ENCODE data around the gene GDF10. TPM values are rescaled to one million over a fixed set of nuclear protein-coding genes. Genes with fewer than 3 reads are reported as not detected.

Gene GDF10, protein sequence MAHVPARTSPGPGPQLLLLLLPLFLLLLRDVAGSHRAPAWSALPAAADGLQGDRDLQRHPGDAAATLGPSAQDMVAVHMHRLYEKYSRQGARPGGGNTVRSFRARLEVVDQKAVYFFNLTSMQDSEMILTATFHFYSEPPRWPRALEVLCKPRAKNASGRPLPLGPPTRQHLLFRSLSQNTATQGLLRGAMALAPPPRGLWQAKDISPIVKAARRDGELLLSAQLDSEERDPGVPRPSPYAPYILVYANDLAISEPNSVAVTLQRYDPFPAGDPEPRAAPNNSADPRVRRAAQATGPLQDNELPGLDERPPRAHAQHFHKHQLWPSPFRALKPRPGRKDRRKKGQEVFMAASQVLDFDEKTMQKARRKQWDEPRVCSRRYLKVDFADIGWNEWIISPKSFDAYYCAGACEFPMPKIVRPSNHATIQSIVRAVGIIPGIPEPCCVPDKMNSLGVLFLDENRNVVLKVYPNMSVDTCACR
- 0.74 TPM for total RNA-seq (ENCODE audit: unreplicated experiment)
- long read RNA-seq, partial matches to known transcripts: 1 of 2 reads
- long read RNA-seq, other reads (novel, unspliced or antisense): 0 of 2 reads

DNA sequence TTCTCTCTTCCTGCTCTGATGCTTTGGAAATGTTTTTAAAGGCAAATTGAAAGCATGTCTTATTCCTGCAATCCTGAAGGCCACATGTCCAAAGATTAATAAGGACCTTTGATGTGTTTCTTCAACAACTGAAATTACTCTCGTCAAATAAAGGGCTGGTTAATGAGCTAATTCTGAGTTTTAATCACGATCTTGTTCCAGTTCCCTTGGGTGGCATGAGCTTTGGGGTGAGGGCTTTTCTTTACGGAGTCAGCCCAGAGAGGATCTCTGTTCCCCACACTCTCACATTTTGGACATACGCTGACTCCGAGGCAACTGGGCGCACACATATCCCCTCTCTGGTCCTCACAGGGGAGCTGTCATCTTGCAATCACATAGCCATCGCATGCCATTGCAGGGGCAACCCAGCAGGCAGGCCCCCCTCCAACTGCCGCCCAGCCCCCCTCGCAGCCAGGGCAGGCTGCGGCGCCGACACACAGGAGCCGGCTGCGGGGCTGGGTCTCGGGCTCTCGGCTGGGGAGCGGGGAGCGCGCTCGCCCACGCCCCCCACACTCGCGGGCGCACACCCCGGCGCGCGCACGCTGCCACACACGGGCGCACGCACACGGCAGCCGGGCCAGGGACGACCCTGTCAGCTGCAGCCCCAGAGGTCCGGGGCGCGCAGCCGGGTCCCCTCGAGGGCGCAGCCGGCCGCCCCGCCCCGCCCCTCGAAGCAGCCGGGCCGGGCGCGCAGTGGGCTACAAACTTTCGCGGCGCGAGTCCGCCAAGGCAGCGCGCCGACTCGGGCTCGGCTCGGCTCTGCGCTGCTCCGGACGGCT lies at the start of gene GDF10:
Gene GDF10, plus strand, starts transcription at position 587 of the 818 bp plus-strand sequence. CDS start 455 bp downstream, outside the sequence.
- H3K27me3 Mint-ChIP-seq (ENCODE audit: unreplicated experiment): peaks cover 10% of the 10 kb centered on the region
- H3K27ac Mint-ChIP-seq (ENCODE audit: unreplicated experiment): no peak within 1 kb of the TSS
- TF ChIP-seq, protein P1, sequence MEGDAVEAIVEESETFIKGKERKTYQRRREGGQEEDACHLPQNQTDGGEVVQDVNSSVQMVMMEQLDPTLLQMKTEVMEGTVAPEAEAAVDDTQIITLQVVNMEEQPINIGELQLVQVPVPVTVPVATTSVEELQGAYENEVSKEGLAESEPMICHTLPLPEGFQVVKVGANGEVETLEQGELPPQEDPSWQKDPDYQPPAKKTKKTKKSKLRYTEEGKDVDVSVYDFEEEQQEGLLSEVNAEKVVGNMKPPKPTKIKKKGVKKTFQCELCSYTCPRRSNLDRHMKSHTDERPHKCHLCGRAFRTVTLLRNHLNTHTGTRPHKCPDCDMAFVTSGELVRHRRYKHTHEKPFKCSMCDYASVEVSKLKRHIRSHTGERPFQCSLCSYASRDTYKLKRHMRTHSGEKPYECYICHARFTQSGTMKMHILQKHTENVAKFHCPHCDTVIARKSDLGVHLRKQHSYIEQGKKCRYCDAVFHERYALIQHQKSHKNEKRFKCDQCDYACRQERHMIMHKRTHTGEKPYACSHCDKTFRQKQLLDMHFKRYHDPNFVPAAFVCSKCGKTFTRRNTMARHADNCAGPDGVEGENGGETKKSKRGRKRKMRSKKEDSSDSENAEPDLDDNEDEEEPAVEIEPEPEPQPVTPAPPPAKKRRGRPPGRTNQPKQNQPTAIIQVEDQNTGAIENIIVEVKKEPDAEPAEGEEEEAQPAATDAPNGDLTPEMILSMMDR (IDR thresholded peaks at IDR 0.05; ENCODE audit: unreplicated experiment): no peak
- H3K4me3 Mint-ChIP-seq (ENCODE audit: unreplicated experiment): peak within 1 kb of the TSS; percentile 74
- peaks cover 12% of the 10 kb centered on the region for H3K4me1 Mint-ChIP-seq (ENCODE audit: unreplicated experiment)
- no peaks in the 10 kb centered on the region for H3K36me3 Mint-ChIP-seq (ENCODE audit: low read depth, unreplicated experiment)
- H3K9me3 Mint-ChIP-seq (ENCODE audit: unreplicated experiment): no peaks in the 10 kb centered on the region
- DNase-seq (ENCODE audit: low spot score): no peak

DNA sequence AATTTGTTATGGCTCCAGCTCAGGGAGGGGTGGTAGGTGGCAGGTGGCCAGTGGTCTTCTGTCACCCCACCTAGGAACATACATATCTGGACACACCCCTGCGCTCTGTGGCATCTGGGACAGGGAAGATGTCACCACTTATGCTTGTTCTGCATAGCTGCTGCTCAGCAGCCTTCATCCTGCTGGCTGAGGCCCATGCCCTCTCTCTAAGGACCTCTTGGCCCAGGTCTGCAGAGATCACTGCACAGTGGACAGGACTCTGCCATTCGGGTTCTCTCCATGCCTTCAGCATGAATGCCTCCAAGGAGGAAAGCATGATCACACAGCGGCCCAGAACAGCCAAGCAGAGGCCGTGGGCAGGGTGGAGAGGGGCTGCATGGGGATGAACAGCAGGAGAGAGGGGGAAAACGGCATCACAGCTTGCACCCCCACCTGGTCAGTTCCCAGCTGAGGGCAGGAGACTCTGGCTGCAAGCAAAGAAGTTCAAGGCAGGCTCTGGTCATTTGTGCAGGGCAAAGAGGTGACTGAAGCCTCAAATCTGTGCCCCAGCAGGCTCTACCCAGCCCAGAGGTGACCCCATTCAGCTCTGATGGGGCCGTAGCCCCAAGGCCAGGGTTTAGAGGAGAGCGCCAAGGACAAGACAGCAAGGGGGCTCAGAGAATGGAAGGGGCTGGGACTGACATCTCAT lies 47.8 kb upstream of the GDF10 start:
- Mint-ChIP-seq H3K36me3 (ENCODE audit: low read depth, unreplicated experiment) (no peaks in the 10 kb centered on the region), H3K27me3 (ENCODE audit: unreplicated experiment) (peaks cover 2% of the 10 kb centered on the region), H3K27ac (ENCODE audit: unreplicated experiment) (no peak overlapping the region), H3K9me3 (ENCODE audit: unreplicated experiment) (no peaks in the 10 kb centered on the region), H3K4me3 (ENCODE audit: unreplicated experiment) (no peak overlapping the region), H3K4me1 (ENCODE audit: unreplicated experiment) (peaks cover 2% of the 10 kb centered on the region)
- no peak for DNase-seq (ENCODE audit: low spot score)
- TF ChIP-seq, protein P1 (IDR thresholded peaks at IDR 0.05; ENCODE audit: unreplicated experiment): no peak

DNA sequence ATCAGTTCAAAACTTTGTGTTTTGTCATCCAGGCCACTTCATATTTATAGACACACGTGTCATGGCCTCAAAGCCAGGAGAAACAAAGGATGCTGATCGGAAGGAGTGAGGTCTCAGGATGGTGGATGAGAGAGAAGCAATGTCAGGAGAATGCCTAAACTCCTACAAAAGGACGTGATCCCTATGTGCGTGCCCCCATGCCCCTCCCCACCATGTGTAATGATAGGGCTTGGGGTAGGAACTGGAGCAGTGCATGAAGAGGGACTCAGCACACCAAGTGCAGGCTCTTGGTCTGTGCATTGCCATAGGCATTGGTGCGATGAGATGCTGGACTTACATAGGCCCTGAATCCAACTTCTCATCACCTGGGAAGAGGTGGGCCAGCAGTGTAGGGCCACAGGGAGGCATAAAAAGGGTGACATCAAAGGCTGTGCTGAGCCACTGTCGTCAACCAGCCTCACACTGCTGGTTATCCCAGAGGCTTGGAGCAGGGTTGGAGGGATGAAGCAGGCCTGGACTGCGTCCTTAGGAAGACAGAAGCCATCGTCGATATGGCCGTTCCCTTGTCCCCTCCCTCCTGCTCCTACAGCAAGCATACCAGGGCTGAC lies 46.9 kb upstream of the GDF10 start:
- H3K27ac Mint-ChIP-seq (ENCODE audit: unreplicated experiment): no peak overlapping the region
- H3K27me3 Mint-ChIP-seq (ENCODE audit: unreplicated experiment): peaks cover 1% of the 10 kb centered on the region
- peaks cover 2% of the 10 kb centered on the region for H3K4me1 Mint-ChIP-seq (ENCODE audit: unreplicated experiment)
- no peak for DNase-seq (ENCODE audit: low spot score)
- TF ChIP-seq, protein P1 (IDR thresholded peaks at IDR 0.05; ENCODE audit: unreplicated experiment): no peak
- H3K4me3 Mint-ChIP-seq (ENCODE audit: unreplicated experiment): no peak overlapping the region
- no peaks in the 10 kb centered on the region for H3K9me3 Mint-ChIP-seq (ENCODE audit: unreplicated experiment)
- no peaks in the 10 kb centered on the region for H3K36me3 Mint-ChIP-seq (ENCODE audit: low read depth, unreplicated experiment)

DNA sequence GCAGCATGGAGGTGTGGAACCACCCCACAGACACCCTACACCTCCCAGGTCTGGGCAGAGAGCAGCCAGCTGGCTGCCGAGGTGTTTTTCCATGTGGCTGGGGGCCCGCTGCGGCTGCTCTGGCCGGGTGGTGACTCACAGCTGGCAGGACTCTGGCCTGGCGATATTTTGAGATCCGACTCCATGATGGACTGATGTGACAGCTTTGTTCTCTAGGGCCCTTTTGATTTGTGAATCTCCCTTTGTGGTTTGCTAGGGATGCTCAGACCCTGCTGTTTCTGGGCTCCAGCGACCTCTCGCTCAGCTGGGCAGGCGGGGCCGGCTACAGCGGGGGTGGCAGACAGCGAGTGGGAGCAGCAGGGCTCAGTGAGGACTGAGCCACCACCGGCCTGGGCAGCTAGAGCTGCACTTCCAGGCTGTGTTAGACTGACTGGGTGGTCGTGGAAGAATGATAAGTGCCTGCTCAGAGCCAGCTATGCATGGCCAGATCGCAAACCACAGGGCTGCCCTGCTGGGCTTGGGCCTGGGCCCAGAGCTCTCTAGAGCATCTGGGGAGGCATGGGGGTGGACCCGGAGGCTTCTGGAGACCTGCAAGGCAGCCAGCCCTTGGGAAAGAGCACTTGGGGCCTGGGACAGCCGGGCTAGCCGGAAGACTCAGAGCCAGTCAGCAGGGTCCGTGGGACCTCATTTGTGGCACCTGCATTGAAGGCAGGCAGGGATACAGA lies 46.2 kb upstream of the GDF10 start:
- TF ChIP-seq, protein P1 (IDR thresholded peaks at IDR 0.05; ENCODE audit: unreplicated experiment): no peak
- Mint-ChIP-seq H3K4me3 (ENCODE audit: unreplicated experiment) (no peak overlapping the region), H3K27ac (ENCODE audit: unreplicated experiment) (no peak overlapping the region), H3K36me3 (ENCODE audit: low read depth, unreplicated experiment) (no peaks in the 10 kb centered on the region), H3K4me1 (ENCODE audit: unreplicated experiment) (peaks cover 2% of the 10 kb centered on the region), H3K27me3 (ENCODE audit: unreplicated experiment) (no peaks in the 10 kb centered on the region), H3K9me3 (ENCODE audit: unreplicated experiment) (no peaks in the 10 kb centered on the region)
- no peak for DNase-seq (ENCODE audit: low spot score)

Measured in endothelial cell (in vitro differentiated cells).